HUES64 (cell line): ENCODE results near the gene MFAP2.

ENCODE experiments used
- H3K27ac ChIP-seq: 2 replicates; pipeline ENCODE4 v1.7.0; 2013; ENCODE audit warnings: low read depth, low read length, inconsistent platforms
- H3K27me3 ChIP-seq: 2 replicates; pipeline ENCODE4 v1.6.1; 2013; ENCODE audit warnings: mild to moderate bottlenecking, low read length; ENCODE audit not compliant: insufficient read depth
- H3K36me3 ChIP-seq: 2 replicates; pipeline ENCODE4 v1.6.1; 2013; ENCODE audit warnings: mild to moderate bottlenecking, low read length; ENCODE audit not compliant: insufficient read depth
- H3K4me1 ChIP-seq: 2 replicates; pipeline ENCODE4 v1.6.1; 2013; ENCODE audit warnings: mild to moderate bottlenecking, low read length, moderate library complexity; ENCODE audit not compliant: insufficient read depth
- H3K4me3 ChIP-seq: 2 replicates; pipeline ENCODE4 v1.5.1; 2013; ENCODE audit warnings: mild to moderate bottlenecking, low read length, moderate library complexity
- H3K9ac ChIP-seq: 2 replicates; pipeline ENCODE4 v1.6.1; 2013; ENCODE audit warnings: mild to moderate bottlenecking, low read depth, low read length
- H3K9me3 ChIP-seq: 2 replicates; pipeline ENCODE4 v1.6.1; 2013; ENCODE audit warnings: low read depth, low read length; ENCODE audit not compliant: insufficient read depth
- whole genome bisulfite sequencing: fragments of 150-250, 120-280 bp; methylation state at CpG from one replicate; pipeline ENCODE4 v1.1.7; 2013; ENCODE audit warnings: missing lambda C conversion rate; 5-methylcytosine and 5-hydroxymethylcytosine counted together

MFAP2 gene

DNA sequence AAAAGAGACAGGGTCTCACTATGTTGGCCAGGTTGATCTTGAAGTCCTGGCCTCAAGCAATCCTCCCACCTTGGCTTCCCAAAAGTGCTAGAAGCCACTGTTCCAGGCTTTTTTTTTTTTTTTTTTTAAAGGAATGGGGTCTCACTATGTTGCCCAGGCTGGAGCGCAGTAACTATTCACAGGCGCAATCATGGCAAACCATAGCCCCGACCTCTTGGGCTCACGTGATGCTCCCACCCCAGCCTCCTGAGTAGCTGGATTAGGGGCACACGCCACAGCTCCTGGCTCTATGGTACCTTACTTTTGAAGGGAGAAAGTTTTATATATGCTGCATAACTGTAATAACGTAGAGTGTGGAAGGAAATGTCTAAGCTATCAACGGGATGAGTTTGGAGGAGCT lies 37.0 kb upstream of the MFAP2 start:
- Histone ChIP-seq H3K36me3 (peaks cover 50% of the 10 kb centered on the region), H3K4me3 (no peak overlapping the region), H3K27ac (no peak overlapping the region), H3K27me3 (no peaks in the 10 kb centered on the region), H3K4me1 (peaks cover 38% of the 10 kb centered on the region), H3K9ac (no peak overlapping the region), H3K9me3 (no peaks in the 10 kb centered on the region)
- 95% methylated on average over 7 of the region's 7 CpGs for WGBS

DNA sequence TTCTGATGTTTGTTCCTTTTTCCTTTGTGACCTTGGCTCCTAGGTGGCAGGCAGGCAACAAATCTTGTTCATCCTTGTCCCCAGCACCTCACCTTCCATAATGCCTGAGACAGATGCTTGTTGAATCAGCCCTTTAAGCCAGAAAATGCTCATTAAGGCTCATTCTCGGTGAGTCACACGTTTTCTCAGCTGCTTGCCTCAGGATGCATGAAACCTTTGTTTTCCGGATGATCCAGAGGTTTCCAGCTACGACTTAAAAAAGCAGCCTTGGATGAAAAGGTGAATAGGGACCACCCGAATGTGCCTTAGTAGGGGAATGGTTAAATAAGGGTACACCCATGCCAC lies 35.9 kb upstream of the MFAP2 start:
- H3K27ac ChIP-seq = peak overlapping the region; percentile 65

DNA sequence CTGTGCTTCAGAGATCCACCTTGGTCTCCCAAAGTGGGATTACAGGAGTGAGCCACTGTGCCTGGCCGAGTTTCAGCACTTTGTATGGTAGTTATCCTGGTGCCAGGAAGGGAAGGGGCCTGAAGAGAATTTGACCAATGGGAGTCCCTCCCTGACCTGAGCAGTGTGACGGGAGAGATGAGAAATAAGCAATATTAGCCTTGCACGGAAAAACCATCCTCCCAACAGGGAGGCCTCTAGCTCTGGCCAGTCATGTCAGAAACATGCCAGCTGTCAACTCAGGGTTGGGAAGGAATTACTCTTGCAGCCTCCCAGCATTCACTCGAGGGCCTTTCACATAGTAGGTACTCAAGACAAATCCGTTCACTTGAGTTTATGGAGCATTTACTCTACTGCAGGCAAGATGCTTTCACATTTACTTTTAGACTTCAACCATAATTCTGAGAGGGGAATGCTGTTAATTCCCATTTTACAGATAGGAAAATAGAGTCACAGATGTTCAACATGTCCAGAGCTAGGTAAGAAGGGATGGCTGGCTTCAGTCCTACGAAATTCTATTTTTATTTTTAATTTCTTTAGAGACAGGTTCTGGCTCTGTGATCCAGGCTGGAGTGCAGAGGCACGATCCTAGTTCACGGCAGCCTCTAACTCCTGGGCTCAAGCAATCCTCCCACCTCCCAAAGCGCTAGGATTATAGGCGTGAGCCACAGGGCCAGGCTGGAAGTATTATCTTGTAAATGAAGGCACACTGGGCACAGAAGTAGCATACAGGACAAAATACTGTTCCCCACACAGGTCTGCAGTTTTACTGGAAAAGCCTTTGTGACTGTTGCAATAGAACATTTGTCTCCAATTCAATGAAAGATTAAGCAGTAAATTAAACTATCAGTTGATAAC lies 34.5 kb upstream of the MFAP2 start:
- H3K36me3 ChIP-seq = peaks cover 25% of the 10 kb centered on the region
- no peaks in the 10 kb centered on the region for H3K27me3 ChIP-seq
- H3K4me1 ChIP-seq = peaks cover 42% of the 10 kb centered on the region
- no peak overlapping the region for H3K9ac ChIP-seq
- peak overlapping the region; percentile 44; the same call in 1 of the 2 replicates for H3K27ac ChIP-seq
- no peaks in the 10 kb centered on the region for H3K9me3 ChIP-seq
- WGBS = 44% methylated on average over 10 of the region's 10 CpGs
- no peak overlapping the region for H3K4me3 ChIP-seq

More for the DNA sequence above, 35.9 kb upstream of the MFAP2 start:
- Histone ChIP-seq H3K9me3 (no peaks in the 10 kb centered on the region), H3K27me3 (no peaks in the 10 kb centered on the region), H3K9ac (peak overlapping the region; percentile 8; the same call in 1 of the 2 replicates), H3K36me3 (peaks cover 39% of the 10 kb centered on the region), H3K4me3 (no peak overlapping the region), H3K4me1 (peaks cover 42% of the 10 kb centered on the region)
- 34% methylated on average over 5 of the region's 5 CpGs for WGBS

DNA sequence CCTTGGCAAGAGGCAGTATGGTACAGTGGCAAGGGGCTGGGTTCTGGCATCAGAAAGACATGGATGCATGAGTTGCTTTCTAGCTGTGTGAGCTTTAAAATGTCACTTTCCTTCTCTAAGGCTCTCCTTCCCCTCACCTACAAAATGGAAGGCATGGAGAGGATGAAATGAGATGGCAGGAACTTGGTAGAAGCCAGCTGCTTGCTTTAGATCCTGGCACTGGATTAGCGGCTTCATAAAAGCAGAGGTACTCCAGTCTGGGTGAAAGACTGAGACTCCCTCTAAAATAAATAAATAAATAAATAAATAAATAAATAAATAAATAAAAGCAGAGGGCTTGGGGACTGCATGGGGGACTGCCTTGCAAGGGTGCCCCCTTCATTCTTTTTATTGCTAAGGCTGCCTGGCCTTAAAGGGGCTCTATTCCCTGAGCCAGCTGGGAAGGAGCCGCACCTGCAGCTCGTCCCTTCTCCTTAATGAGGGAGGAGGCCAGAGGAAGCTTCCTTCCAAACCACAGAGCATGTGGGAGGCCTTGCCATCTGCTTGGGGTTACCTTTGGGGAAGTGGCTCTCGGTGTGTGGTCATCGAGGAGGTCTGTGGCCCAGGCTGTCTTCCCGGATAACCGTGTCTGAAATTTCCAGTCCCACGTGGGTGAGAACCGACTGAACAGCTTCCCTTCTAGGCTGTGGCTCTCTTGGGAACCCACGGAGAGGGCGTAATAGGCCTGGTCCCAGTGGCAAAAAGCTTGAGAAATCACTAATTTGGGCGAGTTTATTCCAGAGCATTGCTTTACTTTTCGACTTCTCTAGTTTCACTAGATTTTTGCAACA lies 33.3 kb upstream of the MFAP2 start:
- Histone ChIP-seq H3K27ac (peak overlapping the region; percentile 34; the same call in 1 of the 2 replicates), H3K4me3 (no peak overlapping the region; the same call in 1 of the 2 replicates), H3K27me3 (no peaks in the 10 kb centered on the region), H3K4me1 (peaks cover 42% of the 10 kb centered on the region), H3K36me3 (peaks cover 13% of the 10 kb centered on the region), H3K9ac (no peak overlapping the region), H3K9me3 (no peaks in the 10 kb centered on the region)
- 85% methylated on average over 13 of the region's 13 CpGs for WGBS

DNA sequence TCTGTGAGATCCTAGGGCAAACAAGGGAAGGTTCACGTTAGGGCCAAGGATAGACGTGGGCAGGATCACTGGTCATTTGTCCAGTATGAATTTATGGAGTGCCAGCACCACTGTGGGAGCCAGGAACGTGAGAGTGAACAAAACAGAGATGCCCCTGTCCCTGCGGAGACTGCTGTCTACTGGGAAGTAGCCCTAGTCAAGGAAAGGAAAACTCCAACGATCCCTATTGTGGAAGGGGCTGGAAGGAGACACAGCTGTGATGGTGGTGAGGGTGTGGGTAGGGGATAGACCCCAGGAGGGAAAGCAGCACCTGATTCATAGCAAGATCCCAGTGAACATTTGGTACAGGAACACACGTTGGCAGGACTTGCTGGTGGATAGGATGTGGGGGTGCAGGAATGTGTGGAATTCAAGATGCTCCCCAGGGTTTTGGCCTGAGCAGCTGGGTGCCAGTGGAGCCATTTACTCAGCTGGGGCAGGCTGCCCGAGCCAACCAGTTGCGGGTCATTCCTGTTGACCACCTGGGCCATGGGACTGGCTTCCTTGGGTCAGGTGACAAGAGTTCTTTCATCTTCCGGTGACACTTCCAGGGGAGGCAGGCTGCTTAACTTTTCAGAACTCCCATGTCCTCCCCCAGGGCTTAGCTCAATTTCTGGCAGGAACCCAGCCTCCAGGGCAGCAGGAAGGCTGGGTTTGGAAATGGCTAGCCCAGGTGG lies 32.5 kb upstream of the MFAP2 start:
- peak overlapping the region; percentile 34; the same call in 1 of the 2 replicates for H3K27ac ChIP-seq

DNA sequence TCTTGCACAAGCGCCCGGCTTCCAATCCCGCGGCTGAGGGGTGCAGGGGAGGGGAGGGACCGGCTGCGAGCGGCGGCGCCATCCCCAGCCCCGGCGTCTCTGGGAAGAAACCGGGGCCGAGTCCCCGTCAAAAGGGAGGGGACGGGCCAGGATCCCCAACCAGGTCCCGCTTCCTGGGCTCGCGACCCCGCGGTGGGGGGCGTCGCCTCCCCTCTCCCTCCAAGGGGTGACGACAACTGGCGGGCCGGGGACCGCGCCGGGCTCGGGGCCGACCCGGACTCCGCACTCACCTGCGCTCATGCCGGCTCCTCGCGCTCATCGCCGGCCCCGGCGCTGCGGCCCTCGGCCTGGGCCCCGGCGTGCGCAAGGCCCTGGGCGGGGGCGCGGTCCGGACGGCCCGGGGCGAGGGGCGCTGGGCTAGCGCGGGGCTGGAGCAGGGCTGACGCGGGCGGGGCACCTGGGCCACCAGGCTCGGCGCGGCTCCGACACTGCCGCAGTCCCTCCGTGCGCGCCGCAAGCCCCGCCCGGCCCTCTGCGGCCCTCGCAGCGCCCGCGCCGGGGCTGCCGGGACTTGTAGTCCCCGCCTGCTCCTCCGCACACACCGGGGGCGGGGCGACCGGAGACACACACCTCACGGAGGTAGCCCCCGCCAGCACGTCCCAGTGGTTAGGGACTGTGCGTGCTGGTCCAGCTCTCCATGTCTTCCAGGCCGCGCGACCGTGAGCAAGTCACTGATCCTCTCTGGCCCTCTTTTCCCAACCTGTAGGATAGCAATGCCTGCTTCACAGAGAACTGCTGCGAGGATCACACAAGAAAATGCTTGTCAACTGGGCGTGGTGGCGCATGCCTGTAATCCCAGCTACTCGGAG lies 31.3 kb upstream of the MFAP2 start, which contains the start of gene ATP13A2:
TSS of gene ATP13A2 (minus strand) at position 490 of the 869 bp plus-strand sequence. CDS start at position 300, 190 bp downstream.
- Histone ChIP-seq H3K9ac (peak within 1 kb of the TSS; percentile 63), H3K27ac (no peak within 1 kb of the TSS; the same call in 1 of the 2 replicates), H3K27me3 (no peaks in the 10 kb centered on the region), H3K36me3 (no peaks in the 10 kb centered on the region), H3K9me3 (no peaks in the 10 kb centered on the region), H3K4me3 (peak within 1 kb of the TSS; percentile 79), H3K4me1 (peaks cover 42% of the 10 kb centered on the region)
- WGBS = 2% methylated on average over 94 of the region's 94 CpGs

More for the DNA sequence above, 32.5 kb upstream of the MFAP2 start:
- 72% methylated on average over 9 of the region's 9 CpGs for WGBS
- Histone ChIP-seq H3K27me3 (no peaks in the 10 kb centered on the region), H3K9me3 (no peaks in the 10 kb centered on the region), H3K9ac (no peak overlapping the region), H3K4me1 (peaks cover 42% of the 10 kb centered on the region), H3K4me3 (no peak overlapping the region; the same call in 1 of the 2 replicates), H3K36me3 (peaks cover 5% of the 10 kb centered on the region; the same call in 1 of the 2 replicates)

DNA sequence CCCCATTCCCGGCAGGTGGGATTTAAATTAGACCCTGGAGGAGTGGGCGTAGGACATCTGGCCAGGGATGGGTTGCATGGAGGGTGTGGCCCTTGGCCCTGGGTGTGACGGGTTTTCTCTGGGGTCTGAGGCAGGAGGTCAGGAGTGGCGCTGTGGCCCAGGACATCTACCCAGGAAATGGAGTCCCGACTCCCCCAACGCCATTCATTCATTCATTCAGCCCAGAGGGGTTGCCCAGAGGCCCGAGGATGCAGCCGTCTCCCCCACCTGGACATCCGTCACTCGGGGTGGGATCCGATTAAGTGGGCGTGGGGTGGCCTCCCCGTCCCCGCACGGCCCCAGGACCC lies 30.6 kb upstream of the MFAP2 start:
- Histone ChIP-seq H3K27ac (no peak overlapping the region), H3K4me3 (peak overlapping the region; percentile 79), H3K27me3 (no peaks in the 10 kb centered on the region), H3K9me3 (no peaks in the 10 kb centered on the region), H3K36me3 (no peaks in the 10 kb centered on the region), H3K4me1 (peaks cover 38% of the 10 kb centered on the region), H3K9ac (peak overlapping the region; percentile 63)
- WGBS = 3% methylated on average over 15 of the region's 15 CpGs

DNA sequence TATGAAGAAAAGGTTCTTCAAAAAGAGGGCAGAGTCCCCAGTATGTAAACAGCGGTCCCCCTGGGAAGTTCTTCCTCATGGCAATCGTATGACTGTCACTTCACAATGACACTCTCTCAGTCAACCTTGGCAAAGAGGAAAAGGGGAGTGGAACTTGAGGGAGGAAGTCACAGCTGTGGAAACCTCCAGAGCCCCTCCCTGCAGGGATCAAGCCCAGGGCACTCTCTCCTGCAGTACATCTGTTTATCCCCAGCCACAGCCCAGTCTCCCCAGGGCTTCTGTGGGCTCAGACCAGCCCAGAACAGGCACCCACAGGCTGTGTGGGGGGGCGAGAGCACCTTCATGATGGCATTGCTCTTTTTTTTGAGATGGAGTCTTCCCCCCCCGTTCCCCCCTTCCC lies 29.3 kb upstream of the MFAP2 start:
- H3K4me3 ChIP-seq = no peak overlapping the region
- WGBS = 84% methylated on average over 3 of the region's 4 CpGs
- H3K27me3 ChIP-seq = no peaks in the 10 kb centered on the region
- no peak overlapping the region for H3K27ac ChIP-seq
- no peak overlapping the region for H3K9ac ChIP-seq
- peaks cover 9% of the 10 kb centered on the region for H3K36me3 ChIP-seq
- H3K9me3 ChIP-seq = no peaks in the 10 kb centered on the region
- peaks cover 25% of the 10 kb centered on the region for H3K4me1 ChIP-seq

DNA sequence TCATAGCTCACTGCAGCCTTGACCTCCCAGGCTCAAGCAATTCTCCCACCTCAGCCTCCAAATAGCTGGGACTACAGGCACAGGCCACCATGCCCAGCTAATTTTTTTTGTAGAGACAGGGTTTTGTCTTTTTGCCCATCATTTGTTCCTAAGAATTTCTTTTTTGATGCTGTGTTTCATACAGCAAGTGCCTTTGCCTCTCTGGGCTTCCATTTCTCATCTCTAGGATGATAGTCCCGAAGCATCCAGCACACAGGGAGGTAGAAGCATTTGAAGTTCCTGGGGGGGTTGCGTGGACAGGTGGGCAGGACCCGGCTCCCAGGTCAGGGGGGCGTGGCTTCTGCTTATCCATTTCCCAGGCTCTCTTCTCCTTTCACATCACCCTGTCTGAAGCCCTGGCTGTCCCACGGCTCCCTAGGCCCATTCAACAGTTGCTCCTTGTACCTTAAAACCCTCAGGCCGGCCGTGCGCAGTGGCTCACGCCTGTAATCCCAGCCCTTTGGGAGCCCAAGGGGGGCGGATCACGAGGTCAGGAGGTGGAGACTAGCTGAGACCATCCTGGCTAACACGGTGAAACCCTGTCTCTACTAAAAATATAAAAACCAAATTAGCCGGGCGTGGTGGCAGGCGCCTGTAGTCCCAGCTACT lies 27.9 kb upstream of the MFAP2 start:
- peaks cover 14% of the 10 kb centered on the region for H3K4me1 ChIP-seq
- H3K36me3 ChIP-seq = peaks cover 19% of the 10 kb centered on the region
- no peak overlapping the region for H3K9ac ChIP-seq
- no peaks in the 10 kb centered on the region for H3K9me3 ChIP-seq
- H3K27ac ChIP-seq = no peak overlapping the region
- H3K27me3 ChIP-seq = no peaks in the 10 kb centered on the region
- WGBS = 88% methylated on average over 15 of the region's 15 CpGs
- no peak overlapping the region for H3K4me3 ChIP-seq

DNA sequence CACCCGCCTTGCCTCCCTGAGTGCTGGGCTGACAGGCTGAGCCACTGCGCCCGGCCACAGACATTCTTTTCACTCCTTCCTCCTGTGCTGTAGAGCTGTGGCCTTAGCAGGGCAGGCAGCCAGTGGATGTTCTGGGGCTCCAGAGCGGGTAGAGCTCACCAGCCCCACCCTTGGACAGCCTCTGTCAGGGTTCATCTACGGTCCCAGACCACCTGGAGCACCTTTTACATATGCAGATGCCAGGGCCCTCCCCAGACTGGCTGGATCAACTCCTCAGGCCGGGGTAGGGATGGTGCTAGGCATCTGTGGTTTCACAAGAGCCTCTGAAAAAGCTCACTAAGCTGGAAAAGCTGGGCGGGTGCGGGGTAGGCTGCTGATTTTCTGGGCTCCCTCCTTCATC lies 26.7 kb upstream of the MFAP2 start:
- Histone ChIP-seq H3K27me3 (no peaks in the 10 kb centered on the region), H3K4me1 (peaks cover 2% of the 10 kb centered on the region; the same call in 1 of the 2 replicates), H3K9me3 (no peaks in the 10 kb centered on the region), H3K36me3 (peaks cover 29% of the 10 kb centered on the region), H3K27ac (no peak overlapping the region), H3K4me3 (no peak overlapping the region), H3K9ac (no peak overlapping the region)
- 54% methylated on average over 8 of the region's 8 CpGs for WGBS
